ENCODE measurements around the gene APOC1.
"Not testable (repeated sequence)": the region's sequence is repeated elsewhere in the genome, so short reads cannot be mapped to it uniquely, and the experiment has no call there.

Gene APOC1

GRCh38 chr19:44890366-44891015 lies 23.9 kb upstream of the APOC1 start:
- peak; percentile 100 for DNase-seq

DNA sequence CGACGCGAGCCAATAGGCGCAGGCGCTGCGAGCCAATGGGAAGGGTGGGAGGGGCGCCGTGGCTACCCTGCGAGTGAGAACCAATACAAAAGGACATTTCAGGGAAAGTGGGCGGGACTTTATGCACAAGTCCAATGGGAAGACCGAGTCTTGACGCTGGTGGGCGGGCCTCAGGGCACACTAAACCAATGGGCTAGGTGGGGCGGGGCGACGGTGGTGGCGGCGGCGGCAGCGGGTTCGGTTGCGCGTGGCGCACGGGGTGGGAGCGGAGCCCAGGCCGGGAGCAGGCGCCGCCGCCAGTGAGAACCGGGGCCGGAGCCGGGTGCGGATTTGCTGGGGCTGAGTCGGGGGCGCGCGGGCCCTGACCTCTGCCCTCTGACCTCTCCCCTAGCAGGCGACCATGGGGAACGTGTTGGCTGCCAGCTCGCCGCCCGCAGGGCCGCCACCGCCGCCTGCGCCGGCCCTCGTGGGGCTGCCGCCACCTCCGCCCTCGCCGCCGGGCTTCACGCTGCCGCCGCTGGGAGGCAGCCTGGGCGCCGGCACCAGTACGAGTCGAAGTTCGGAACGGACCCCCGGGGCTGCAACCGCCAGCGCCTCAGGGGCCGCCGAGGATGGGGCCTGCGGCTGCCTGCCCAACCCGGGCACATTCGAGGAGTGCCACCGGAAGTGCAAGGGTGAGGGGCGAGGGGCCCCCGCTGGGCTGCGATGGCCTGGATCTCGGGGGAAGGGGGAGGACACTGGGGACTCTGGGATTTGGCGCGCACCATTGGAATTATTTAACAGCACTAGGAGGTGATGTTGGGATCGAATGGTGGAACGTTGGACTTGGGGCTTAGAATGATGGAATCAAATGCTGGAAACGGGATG lies 23.2 kb upstream of the APOC1 start, which contains the start of gene TOMM40:
Gene TOMM40, plus strand, starts transcription at position 239 of the 867 bp plus-strand sequence. Its CDS starts 162 bp downstream, at position 401.
- DNase-seq = peak; percentile 26

DNA sequence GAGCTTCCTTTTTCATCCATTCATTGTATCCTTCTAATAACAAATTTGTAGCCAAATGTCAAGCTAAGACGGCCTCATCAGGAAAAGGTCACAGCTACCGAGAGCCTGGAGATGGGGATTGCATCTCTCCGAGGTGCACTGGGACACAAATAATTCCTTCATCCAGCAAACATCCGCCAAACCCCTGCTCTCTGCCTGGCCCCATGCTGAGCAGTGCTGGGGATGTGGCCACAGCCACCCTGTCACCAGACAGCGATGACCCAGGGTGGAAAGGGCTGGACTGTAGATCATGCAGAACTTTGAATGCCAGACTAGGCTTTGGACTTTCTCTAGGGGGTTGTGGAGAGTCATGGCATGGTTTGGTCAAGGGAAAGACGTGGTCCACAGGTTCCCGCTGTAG lies 21.5 kb upstream of the APOC1 start:
- no peak for DNase-seq

GRCh38 chr19:44893332-44894051 lies 20.9 kb upstream of the APOC1 start:
- DNase-seq = no peak

DNA sequence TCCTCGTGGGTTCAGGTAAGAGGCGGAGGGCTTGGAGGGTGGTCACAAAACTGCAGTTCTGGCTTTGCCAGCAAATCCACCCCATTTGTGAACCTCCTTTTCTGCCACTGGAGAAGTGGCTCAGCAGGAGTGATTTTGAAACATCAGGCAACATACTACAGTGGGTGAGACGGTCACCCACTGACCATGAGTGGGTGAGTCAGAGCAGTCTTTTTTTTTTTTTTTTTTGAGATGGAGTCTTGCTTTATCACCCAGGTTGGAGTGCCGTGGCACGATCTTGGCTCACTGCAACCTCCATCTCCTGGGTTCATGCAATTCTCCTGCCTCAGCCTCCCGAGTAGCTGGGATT lies 20.4 kb upstream of the APOC1 start:
- DNase-seq = no peak

- DNase-seq = no peak
Observed at GRCh38 chr19:44894946-44895345, 19.5 kb upstream of the APOC1 start.

DNA sequence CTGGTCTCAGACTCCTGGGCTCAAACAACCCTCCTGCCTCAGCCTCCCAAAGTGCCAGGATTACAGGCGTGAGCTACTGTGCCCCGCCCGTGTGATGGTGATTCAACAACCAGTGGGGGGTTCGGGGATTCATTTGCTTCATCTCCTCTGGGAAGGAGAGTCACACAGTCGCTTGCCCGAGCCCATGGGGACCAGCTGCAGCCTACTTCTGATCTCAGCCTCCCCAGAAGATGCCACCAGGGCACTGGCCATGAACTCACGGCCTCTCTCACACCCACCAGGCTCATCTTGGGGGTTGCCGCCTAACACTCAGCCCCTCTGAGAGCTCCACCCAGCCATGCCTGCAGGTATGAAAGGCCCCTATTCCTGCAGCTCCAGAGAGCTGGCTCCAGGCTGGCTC lies 16.6 kb upstream of the APOC1 start:
- DNase-seq = no peak

DNA sequence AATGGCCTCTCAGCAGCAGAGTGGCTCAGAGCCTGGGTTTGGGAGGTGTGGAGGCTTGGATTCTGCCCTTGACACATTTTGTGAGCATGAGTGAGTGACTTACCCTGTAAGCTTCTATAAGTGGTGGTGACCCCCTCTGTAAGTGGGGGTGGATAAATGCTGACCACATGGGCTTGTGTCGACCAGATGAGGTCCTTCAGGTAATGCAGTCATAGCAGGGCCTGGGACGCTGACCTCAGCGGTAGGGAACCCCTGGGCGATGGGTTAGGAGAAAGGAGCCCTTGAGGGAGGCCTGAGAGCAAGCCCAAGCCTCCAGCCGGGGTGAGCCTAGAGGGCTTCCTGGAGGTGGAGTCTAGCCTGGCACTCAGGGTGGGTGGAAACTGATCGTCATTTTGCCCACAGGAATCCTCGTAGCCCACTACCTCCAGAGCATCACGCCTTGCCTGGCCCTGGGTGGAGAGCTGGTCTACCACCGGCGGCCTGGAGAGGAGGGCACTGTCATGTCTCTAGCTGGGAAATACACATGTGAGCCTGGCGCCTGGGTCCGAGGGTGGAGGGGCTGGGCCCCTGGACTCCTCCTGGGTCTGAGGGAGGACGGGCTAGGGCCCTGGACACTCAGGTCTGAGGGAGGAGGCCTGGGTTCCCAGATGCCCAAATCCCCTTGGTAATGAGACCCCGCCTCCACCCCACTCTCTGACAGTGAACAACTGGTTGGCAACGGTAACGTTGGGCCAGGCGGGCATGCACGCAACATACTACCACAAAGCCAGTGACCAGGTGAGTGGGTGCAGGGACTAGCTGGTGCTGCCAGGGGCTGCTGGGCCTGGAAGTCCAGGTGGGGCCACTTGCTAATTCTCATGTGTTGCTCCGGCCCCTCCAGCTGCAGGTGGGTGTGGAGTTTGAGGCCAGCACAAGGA lies 13.8 kb upstream of the APOC1 start:
- no peak for DNase-seq

DNA sequence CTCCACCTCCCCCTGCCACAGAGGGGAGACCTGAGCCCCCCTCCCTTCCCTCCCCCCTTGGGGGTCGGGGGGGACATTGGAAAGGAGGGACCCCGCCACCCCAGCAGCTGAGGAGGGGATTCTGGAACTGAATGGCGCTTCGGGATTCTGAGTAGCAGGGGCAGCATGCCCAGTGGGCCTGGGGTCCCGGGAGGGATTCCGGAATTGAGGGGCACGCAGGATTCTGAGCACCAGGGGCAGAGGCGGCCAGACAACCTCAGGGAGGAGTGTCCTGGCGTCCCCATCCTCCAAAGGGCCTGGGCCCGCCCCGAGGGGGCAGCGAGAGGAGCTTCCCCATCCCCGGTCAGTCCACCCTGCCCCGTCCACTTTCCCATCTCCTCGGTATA lies 11.2 kb upstream of the APOC1 start:
- no peak for DNase-seq

GRCh38 chr19:44903602-44904425 lies 10.6 kb upstream of the APOC1 start:
- peak; percentile 78 for DNase-seq

DNA sequence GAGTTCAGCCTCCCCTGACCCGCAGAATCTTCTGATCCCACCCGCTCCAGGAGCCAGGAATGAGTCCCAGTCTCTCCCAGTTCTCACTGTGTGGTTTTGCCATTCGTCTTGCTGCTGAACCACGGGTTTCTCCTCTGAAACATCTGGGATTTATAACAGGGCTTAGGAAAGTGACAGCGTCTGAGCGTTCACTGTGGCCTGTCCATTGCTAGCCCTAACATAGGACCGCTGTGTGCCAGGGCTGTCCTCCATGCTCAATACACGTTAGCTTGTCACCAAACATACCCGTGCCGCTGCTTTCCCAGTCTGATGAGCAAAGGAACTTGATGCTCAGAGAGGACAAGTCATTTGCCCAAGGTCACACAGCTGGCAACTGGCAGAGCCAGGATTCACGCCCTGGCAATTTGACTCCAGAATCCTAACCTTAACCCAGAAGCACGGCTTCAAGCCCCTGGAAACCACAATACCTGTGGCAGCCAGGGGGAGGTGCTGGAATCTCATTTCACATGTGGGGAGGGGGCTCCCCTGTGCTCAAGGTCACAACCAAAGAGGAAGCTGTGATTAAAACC lies 9.9 kb upstream of the APOC1 start:
- no peak for DNase-seq

DNA sequence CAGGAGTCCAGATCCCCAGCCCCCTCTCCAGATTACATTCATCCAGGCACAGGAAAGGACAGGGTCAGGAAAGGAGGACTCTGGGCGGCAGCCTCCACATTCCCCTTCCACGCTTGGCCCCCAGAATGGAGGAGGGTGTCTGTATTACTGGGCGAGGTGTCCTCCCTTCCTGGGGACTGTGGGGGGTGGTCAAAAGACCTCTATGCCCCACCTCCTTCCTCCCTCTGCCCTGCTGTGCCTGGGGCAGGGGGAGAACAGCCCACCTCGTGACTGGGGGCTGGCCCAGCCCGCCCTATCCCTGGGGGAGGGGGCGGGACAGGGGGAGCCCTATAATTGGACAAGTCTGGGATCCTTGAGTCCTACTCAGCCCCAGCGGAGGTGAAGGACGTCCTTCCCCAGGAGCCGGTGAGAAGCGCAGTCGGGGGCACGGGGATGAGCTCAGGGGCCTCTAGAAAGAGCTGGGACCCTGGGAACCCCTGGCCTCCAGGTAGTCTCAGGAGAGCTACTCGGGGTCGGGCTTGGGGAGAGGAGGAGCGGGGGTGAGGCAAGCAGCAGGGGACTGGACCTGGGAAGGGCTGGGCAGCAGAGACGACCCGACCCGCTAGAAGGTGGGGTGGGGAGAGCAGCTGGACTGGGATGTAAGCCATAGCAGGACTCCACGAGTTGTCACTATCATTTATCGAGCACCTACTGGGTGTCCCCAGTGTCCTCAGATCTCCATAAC lies 8.8 kb upstream of the APOC1 start, which contains the start of gene APOE:
Gene APOE, plus strand, starts transcription at position 360 of the 724 bp plus-strand sequence. CDS start 829 bp downstream, outside the sequence.
- DNase-seq = no peak

DNA sequence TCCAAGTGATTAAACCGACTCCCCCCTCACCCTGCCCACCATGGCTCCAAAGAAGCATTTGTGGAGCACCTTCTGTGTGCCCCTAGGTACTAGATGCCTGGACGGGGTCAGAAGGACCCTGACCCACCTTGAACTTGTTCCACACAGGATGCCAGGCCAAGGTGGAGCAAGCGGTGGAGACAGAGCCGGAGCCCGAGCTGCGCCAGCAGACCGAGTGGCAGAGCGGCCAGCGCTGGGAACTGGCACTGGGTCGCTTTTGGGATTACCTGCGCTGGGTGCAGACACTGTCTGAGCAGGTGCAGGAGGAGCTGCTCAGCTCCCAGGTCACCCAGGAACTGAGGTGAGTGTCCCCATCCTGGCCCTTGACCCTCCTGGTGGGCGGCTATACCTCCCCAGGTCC lies 6.8 kb upstream of the APOC1 start:
- DNase-seq = no peak

GRCh38 chr19:44908074-44908835 lies 6.2 kb upstream of the APOC1 start:
- no peak for DNase-seq

DNA sequence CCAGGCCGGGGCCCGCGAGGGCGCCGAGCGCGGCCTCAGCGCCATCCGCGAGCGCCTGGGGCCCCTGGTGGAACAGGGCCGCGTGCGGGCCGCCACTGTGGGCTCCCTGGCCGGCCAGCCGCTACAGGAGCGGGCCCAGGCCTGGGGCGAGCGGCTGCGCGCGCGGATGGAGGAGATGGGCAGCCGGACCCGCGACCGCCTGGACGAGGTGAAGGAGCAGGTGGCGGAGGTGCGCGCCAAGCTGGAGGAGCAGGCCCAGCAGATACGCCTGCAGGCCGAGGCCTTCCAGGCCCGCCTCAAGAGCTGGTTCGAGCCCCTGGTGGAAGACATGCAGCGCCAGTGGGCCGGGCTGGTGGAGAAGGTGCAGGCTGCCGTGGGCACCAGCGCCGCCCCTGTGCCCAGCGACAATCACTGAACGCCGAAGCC lies 5.6 kb upstream of the APOC1 start:
- no peak for DNase-seq

GRCh38 chr19:44909775-44910174 lies 4.6 kb upstream of the APOC1 start:
- DNase-seq = no peak

DNA sequence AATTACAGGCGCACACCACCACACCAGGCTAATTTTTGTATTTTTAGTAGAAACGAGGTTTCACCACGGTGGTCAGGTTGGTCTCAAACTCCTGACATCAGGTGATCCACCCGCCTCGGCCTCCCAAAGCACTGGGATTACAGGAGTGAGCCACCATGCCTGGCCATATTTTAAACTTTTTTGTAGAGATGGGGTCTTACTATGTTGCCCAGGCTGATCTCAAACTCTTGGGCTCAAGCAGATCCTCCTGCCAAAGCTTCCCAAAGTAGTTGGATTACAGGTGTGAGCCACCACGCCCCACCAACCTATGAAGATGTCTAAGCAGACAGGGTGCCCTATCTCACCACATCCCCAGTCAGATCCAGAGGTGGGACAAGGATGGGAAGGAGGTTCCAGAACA lies 2.5 kb upstream of the APOC1 start:
- not testable (repeated sequence) for DNase-seq

DNA sequence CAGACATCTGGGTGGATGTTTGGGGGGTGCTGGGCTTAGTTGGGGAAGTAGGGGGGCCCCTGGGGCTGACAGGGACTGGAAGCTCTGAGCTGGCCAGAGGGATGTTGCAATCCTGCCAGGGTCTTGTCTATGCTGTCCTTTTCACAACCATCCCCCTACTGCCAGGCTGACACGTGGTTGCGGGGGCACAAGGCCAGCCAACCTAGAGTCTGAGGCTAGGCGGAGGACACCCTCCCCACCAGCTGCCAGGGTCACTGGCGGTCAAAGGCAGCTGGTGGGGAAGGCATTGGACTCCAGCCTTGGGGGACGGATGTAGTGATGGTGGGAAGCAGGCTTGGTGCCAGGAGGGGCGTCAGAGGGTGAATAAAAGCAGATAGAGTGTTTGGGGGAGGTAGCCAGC lies 1.6 kb upstream of the APOC1 start:
- DNase-seq = no peak

Measured in stimulated activated CD4-positive, alpha-beta T cell treated with anti-CD3 and anti-CD28 coated beads, Interleukin-4, amount 100 ng/mL, for 24 hours (primary cell).